HepG2 (cell line): ENCODE results near the gene NPPB. TPM values are rescaled to one million over a fixed set of nuclear protein-coding genes. Genes with fewer than 3 reads are reported as not detected.

Experiments used
- HNF4A ChIP-seq: sonication (generic); formaldehyde crosslinking; IDR thresholded peaks from 2 replicates; pipeline ENCODE4 v1.4.0; 2020; ENCODE audit warnings: missing genetic modification reagents
- IKZF4 ChIP-seq: sonication (generic); formaldehyde crosslinking; IDR thresholded peaks from 2 replicates; pipeline ENCODE4 v1.5.1; 2020; ENCODE audit warnings: borderline replicate concordance, mild to moderate bottlenecking, low read depth, missing genetic modification reagents; ENCODE audit errors: not compliant biosample characterization
- ISL2 ChIP-seq: sonication (generic); formaldehyde crosslinking; IDR thresholded peaks from 2 replicates; pipeline ENCODE4 v1.5.0; 2020; ENCODE audit warnings: missing genetic modification reagents
- MXI1 ChIP-seq: IDR thresholded peaks from 3 replicates; pipeline ENCODE4 v1.6.1; 2012; ENCODE audit warnings: low read depth, low read length, inconsistent platforms, borderline replicate concordance
- RFXAP ChIP-seq: sonication (generic); formaldehyde crosslinking; IDR thresholded peaks from 2 replicates; pipeline ENCODE4 v1.4.0; 2020; ENCODE audit warnings: missing genetic modification reagents, borderline replicate concordance
- SALL1 ChIP-seq: sonication (generic); formaldehyde crosslinking; IDR thresholded peaks from 2 replicates; pipeline ENCODE4 v1.8.0; 2022; ENCODE audit warnings: mild to moderate bottlenecking, missing genetic modification reagents
- SKIL ChIP-seq: sonication (generic); formaldehyde crosslinking; IDR thresholded peaks from 2 replicates; pipeline ENCODE4 v1.8.0; 2022; ENCODE audit warnings: missing genetic modification reagents, mild to moderate bottlenecking, moderate library complexity, borderline replicate concordance
- SP2 ChIP-seq: sonication (generic); formaldehyde crosslinking; IDR thresholded peaks from 2 replicates; pipeline ENCODE4 v1.5.1; 2020; ENCODE audit warnings: mild to moderate bottlenecking, missing genetic modification reagents
- TEAD3 ChIP-seq: optimal IDR thresholded peaks from 2 replicates; pipeline ENCODE3; 2016; ENCODE audit warnings: borderline replicate concordance
- ZBED4 ChIP-seq: sonication (generic); formaldehyde crosslinking; IDR thresholded peaks from 2 replicates; pipeline ENCODE4 v1.4.0; 2020; ENCODE audit warnings: missing genetic modification reagents, borderline replicate concordance
- ZBTB21 ChIP-seq: sonication (generic); formaldehyde crosslinking; IDR thresholded peaks from 2 replicates; pipeline ENCODE4 v1.4.0; 2020; ENCODE audit warnings: missing genetic modification reagents
- ZNF142 ChIP-seq: sonication (generic); formaldehyde crosslinking; IDR thresholded peaks from 2 replicates; pipeline ENCODE4 v1.4.0; 2020; ENCODE audit warnings: missing genetic modification reagents
- ZNF432 ChIP-seq: sonication (generic); formaldehyde crosslinking; IDR thresholded peaks from 2 replicates; pipeline ENCODE4 v1.5.0; 2020; ENCODE audit warnings: missing genetic modification reagents, mild to moderate bottlenecking, borderline replicate concordance
- ZSCAN22 ChIP-seq: sonication (generic); formaldehyde crosslinking; IDR thresholded peaks from 2 replicates; pipeline ENCODE4 v1.4.0; 2020; ENCODE audit warnings: mild to moderate bottlenecking, missing genetic modification reagents
- polyA plus RNA-seq, 8 experiments: library from polyadenylated mRNA; depleted of rRNA in 3 of 8; stranded (reverse) in 7 of 8; unstranded in 1 of 8; fragments of >200 nt; fragmentation: Illumina TruSeq in 4 of 8; extraction: Trizol in 4 of 8; gene quantifications; 2 replicates each; pipeline versions ENCODE4 v1.2.1 to v1.2.3, GENCODE V29; 2011 to 2016; ENCODE audit warnings: low read depth in 4 of 8, missing spikeins in 1 of 8, mixed read lengths in 1 of 8; ENCODE audit not compliant: insufficient read depth in 1 of 8
- total RNA-seq, 5 experiments: library from RNA; depleted of rRNA; stranded (reverse); fragments of >200 nt; fragmentation: Illumina TruSeq; extraction: Trizol; gene quantifications; 2 replicates each; pipeline ENCODE4 v1.2.3, GENCODE V29; 2016; ENCODE audit warnings: low read depth in 1 of 5

NPPB gene
- total and polyA plus RNA-seq, 2 of the 13 experiments (the other 11 are each of a cell fraction or from before 2014, with no cell fraction given): 1.9 TPM; not detected in 1

- TF ChIP-seq SKIL (CRISPR knock-in tag) (no peak), MXI1 (no peak), SALL1 (peak; percentile 78), ZSCAN22 (CRISPR knock-in tag) (no peak), ZBED4 (no peak), ZBTB21 (CRISPR knock-in tag) (no peak), TEAD3 (CRISPR knock-in tag) (no peak), ZNF432 (CRISPR knock-in tag) (no peak), HNF4A (CRISPR knock-in tag) (no peak), ZNF142 (CRISPR knock-in tag) (0 out of 2 replicates have a peak, but pooled peaks have one; percentile 30), ISL2 (CRISPR knock-in tag) (no peak), IKZF4 (CRISPR knock-in tag) (no peak), RFXAP (CRISPR knock-in tag) (no peak), SP2 (CRISPR knock-in tag) (no peak)
These were observed 40.2 kb upstream of the NPPB start (continued) for GRCh38 chr1:11898831-11899467.
